Activated T-helper 17 cell treated with anti-CD3 and anti-CD28 coated beads, Interleukin-2, amount 50 U/mL, for 72 hours (primary cell): Measurements from ENCODE around the gene CDH23. TPM values are rescaled to one million over a fixed set of nuclear protein-coding genes. Genes with fewer than 3 reads are reported as not detected.

ENCODE experiments used
- ATAC-seq: fragments of 150-1000 bp; cut with Tn5 transposase; replicated peaks from 2 replicates; pipeline ENCODE4 v1.10.0; 2021; ENCODE audit warnings: mild to moderate bottlenecking, moderate library complexity
- H3K27ac Mint-ChIP-seq: one replicate; pipeline ENCODE4 v1.8.0; 2022; ENCODE audit warnings: mixed read lengths
- H3K27me3 Mint-ChIP-seq: one replicate; pipeline ENCODE4 v1.8.0; 2022; ENCODE audit warnings: mixed read lengths
- H3K36me3 Mint-ChIP-seq: one replicate; pipeline ENCODE4 v1.8.0; 2022; ENCODE audit warnings: low read depth, mild to moderate bottlenecking, mixed read lengths
- H3K4me1 Mint-ChIP-seq: one replicate; pipeline ENCODE4 v1.8.0; 2022; ENCODE audit warnings: mixed read lengths
- H3K4me3 Mint-ChIP-seq: one replicate; pipeline ENCODE4 v1.8.0; 2022; ENCODE audit warnings: mild to moderate bottlenecking, mixed read lengths
- H3K9me3 Mint-ChIP-seq: one replicate; pipeline ENCODE4 v1.8.0; 2022; ENCODE audit warnings: mixed read lengths
- total RNA-seq, 2 donors: library from RNA; stranded (reverse); gene quantifications; one replicate each; pipeline ENCODE4 v1.2.3, GENCODE V29; 2022

Gene CDH23
- total RNA-seq, 2 donors from 2014 or later = 0.09 to 16.2 TPM

GRCh38 chr10:71379118-71379766, 17.5 kb upstream of the CDH23 start:
- Mint-ChIP-seq H3K4me1 (peaks cover 6% of the 10 kb centered on the region), H3K4me3 (no peak overlapping the region), H3K36me3 (no peaks in the 10 kb centered on the region), H3K9me3 (no peaks in the 10 kb centered on the region), H3K27ac (peak overlapping the region; percentile 29), H3K27me3 (no peaks in the 10 kb centered on the region)
- ATAC-seq = no peak

GRCh38 chr10:71380841-71381240, 15.9 kb upstream of the CDH23 start:
- peaks cover 6% of the 10 kb centered on the region for H3K4me1 Mint-ChIP-seq
- ATAC-seq = no peak

GRCh38 chr10:71381611-71382010, 15.1 kb upstream of the CDH23 start:
- no peaks in the 10 kb centered on the region for H3K27me3 Mint-ChIP-seq
- no peaks in the 10 kb centered on the region for H3K36me3 Mint-ChIP-seq
- no peak overlapping the region for H3K27ac Mint-ChIP-seq
- no peak for ATAC-seq
- H3K4me1 Mint-ChIP-seq = peaks cover 6% of the 10 kb centered on the region
- H3K9me3 Mint-ChIP-seq = no peaks in the 10 kb centered on the region
- no peak overlapping the region for H3K4me3 Mint-ChIP-seq

More at GRCh38 chr10:71380841-71381240, 15.9 kb upstream of the CDH23 start:
- no peak overlapping the region for H3K27ac Mint-ChIP-seq
- H3K27me3 Mint-ChIP-seq = no peaks in the 10 kb centered on the region
- no peaks in the 10 kb centered on the region for H3K36me3 Mint-ChIP-seq
- no peak overlapping the region for H3K4me3 Mint-ChIP-seq
- H3K9me3 Mint-ChIP-seq = no peaks in the 10 kb centered on the region

GRCh38 chr10:71382028-71382427, 14.7 kb upstream of the CDH23 start:
- no peak for ATAC-seq
- no peak overlapping the region for H3K4me3 Mint-ChIP-seq

DNA sequence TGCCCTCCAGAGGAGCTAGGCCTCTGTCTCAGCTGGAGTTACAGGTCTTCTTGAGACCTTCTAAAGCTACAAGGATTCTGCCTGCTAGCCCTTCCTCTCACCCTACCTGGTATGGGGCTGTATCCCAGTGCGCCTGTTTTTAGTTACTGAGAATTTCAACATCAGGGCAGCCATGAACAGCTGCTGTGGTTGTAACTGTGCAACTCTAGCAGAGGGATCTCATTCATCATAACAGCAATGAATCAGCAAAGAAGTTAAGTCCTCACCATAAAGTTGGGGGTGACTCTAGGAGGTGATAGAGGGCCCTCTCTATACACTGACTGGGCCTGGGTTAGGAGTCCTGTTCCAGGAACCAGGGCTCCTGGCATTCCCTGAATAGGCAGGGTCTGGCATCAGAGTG, 14.0 kb upstream of the CDH23 start:
- H3K4me1 Mint-ChIP-seq = no peaks in the 10 kb centered on the region
- H3K27ac Mint-ChIP-seq = peak overlapping the region; percentile 13
- H3K4me3 Mint-ChIP-seq = no peak overlapping the region
- no peaks in the 10 kb centered on the region for H3K27me3 Mint-ChIP-seq
- no peaks in the 10 kb centered on the region for H3K9me3 Mint-ChIP-seq
- no peak for ATAC-seq
- H3K36me3 Mint-ChIP-seq = no peaks in the 10 kb centered on the region

More at GRCh38 chr10:71382028-71382427, 14.7 kb upstream of the CDH23 start:
- no peaks in the 10 kb centered on the region for H3K36me3 Mint-ChIP-seq
- no peaks in the 10 kb centered on the region for H3K9me3 Mint-ChIP-seq
- no peak overlapping the region for H3K27ac Mint-ChIP-seq
- peaks cover 6% of the 10 kb centered on the region for H3K4me1 Mint-ChIP-seq
- H3K27me3 Mint-ChIP-seq = no peaks in the 10 kb centered on the region

- Mint-ChIP-seq H3K36me3 (no peaks in the 10 kb centered on the region), H3K27me3 (peaks cover 7% of the 10 kb centered on the region), H3K4me1 (no peaks in the 10 kb centered on the region), H3K9me3 (no peaks in the 10 kb centered on the region), H3K4me3 (no peak overlapping the region), H3K27ac (no peak overlapping the region)
- ATAC-seq = peak; percentile 94
These were observed 12.6 kb upstream of the CDH23 start for GRCh38 chr10:71383972-71384687.

DNA sequence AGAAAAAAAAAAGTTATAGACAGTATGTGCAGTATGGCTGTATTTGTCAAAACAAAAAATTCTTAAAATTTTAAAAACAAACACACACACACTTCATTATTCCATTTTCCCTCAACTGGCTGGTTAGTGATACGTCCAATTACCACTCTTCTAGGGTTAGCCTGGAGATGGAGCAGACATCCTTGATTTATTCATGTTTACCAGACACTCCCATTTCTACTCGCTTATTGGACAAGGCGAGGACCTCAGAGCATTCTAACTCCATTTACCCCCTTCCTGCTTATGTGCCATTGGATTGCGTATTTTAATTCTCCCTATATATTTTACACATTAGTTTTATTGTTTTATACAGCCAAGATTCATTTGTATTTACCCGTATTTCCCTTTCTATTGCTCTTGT, 8.5 kb upstream of the CDH23 start:
- ATAC-seq = no peak
- H3K4me1 Mint-ChIP-seq = no peaks in the 10 kb centered on the region
- H3K27ac Mint-ChIP-seq = no peak overlapping the region
- H3K4me3 Mint-ChIP-seq = no peak overlapping the region
- no peaks in the 10 kb centered on the region for H3K36me3 Mint-ChIP-seq
- H3K27me3 Mint-ChIP-seq = peaks cover 17% of the 10 kb centered on the region
- H3K9me3 Mint-ChIP-seq = no peaks in the 10 kb centered on the region

DNA sequence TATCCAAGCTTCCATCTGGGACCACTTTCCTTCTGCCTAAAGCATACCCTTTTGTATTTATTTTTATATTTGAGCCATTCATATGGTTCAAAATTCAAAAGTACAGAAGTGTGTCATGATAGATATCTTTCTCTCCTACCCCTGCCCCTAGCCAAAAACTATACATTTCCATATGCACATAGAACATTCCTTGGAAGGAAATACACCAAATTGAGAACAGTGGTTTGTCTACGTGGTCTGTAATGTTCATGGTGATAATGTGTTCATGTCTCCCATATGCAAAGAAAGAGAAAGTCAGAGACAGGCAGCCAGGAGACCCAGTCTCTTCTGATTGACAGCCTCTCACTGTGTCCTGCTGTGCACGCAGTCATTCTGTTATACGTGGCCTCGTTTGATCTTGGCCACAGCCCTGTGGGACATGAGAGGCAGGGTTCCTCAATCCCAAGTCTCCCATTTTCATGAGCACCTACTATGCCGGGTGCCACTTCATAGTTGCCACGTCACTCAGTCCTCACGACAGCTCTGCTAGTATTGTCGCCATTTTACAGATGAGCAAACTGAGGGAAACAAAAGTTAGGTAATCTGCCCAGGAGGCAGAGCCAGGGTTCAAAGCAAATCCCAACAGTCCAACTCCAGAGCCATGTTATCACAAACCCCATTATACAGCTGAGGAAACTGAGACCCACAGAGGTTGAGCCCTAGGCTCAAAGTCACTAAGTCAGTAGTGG, 8.0 kb upstream of the CDH23 start:
- no peaks in the 10 kb centered on the region for H3K36me3 Mint-ChIP-seq
- peaks cover 17% of the 10 kb centered on the region for H3K27me3 Mint-ChIP-seq
- H3K4me1 Mint-ChIP-seq = no peaks in the 10 kb centered on the region
- no peak for ATAC-seq
- H3K27ac Mint-ChIP-seq = no peak overlapping the region
- H3K9me3 Mint-ChIP-seq = no peaks in the 10 kb centered on the region
- H3K4me3 Mint-ChIP-seq = no peak overlapping the region

GRCh38 chr10:71389768-71390460, 6.8 kb upstream of the CDH23 start:
- Mint-ChIP-seq H3K9me3 (no peaks in the 10 kb centered on the region), H3K36me3 (no peaks in the 10 kb centered on the region), H3K27me3 (peaks cover 22% of the 10 kb centered on the region), H3K4me1 (no peaks in the 10 kb centered on the region), H3K27ac (no peak overlapping the region), H3K4me3 (no peak overlapping the region)
- no peak for ATAC-seq

GRCh38 chr10:71390461-71390835, 6.3 kb upstream of the CDH23 start:
- Mint-ChIP-seq H3K27ac (no peak overlapping the region), H3K9me3 (no peaks in the 10 kb centered on the region)

GRCh38 chr10:71390921-71391690, 5.6 kb upstream of the CDH23 start:
- Mint-ChIP-seq H3K9me3 (no peaks in the 10 kb centered on the region), H3K36me3 (no peaks in the 10 kb centered on the region), H3K4me3 (no peak overlapping the region), H3K27ac (no peak overlapping the region), H3K27me3 (peaks cover 32% of the 10 kb centered on the region), H3K4me1 (no peaks in the 10 kb centered on the region)
- no peak for ATAC-seq

More at GRCh38 chr10:71390461-71390835, 6.3 kb upstream of the CDH23 start:
- Mint-ChIP-seq H3K36me3 (no peaks in the 10 kb centered on the region), H3K4me1 (no peaks in the 10 kb centered on the region), H3K4me3 (no peak overlapping the region), H3K27me3 (peaks cover 26% of the 10 kb centered on the region)
- ATAC-seq = no peak

- H3K9me3 Mint-ChIP-seq = no peaks in the 10 kb centered on the region
- no peak for ATAC-seq
These were observed 5.0 kb upstream of the CDH23 start for GRCh38 chr10:71391701-71392100.

GRCh38 chr10:71392292-71392691, 4.4 kb upstream of the CDH23 start:
- H3K4me3 Mint-ChIP-seq = no peak overlapping the region
- no peak for ATAC-seq
- no peaks in the 10 kb centered on the region for H3K9me3 Mint-ChIP-seq
- H3K27ac Mint-ChIP-seq = no peak overlapping the region
- no peaks in the 10 kb centered on the region for H3K4me1 Mint-ChIP-seq
- peaks cover 33% of the 10 kb centered on the region for H3K27me3 Mint-ChIP-seq
- no peaks in the 10 kb centered on the region for H3K36me3 Mint-ChIP-seq

More at GRCh38 chr10:71391701-71392100, 5.0 kb upstream of the CDH23 start:
- peaks cover 33% of the 10 kb centered on the region for H3K27me3 Mint-ChIP-seq
- H3K4me1 Mint-ChIP-seq = no peaks in the 10 kb centered on the region
- H3K27ac Mint-ChIP-seq = no peak overlapping the region
- no peaks in the 10 kb centered on the region for H3K36me3 Mint-ChIP-seq
- H3K4me3 Mint-ChIP-seq = no peak overlapping the region
